K562 (cell line): ENCODE results near the gene HAX1. TPM values are rescaled to one million over a fixed set of nuclear protein-coding genes. Genes with fewer than 3 reads are reported as not detected.

Experiments
- BCL6 ChIP-seq: fragments of 250-450 bp; sonication (Bioruptor Pico); IDR thresholded peaks from 2 replicates; pipeline ENCODE4 v1.4.0; 2020
- FOXJ2 ChIP-seq: fragments of 200-800 bp; sonication (Bioruptor generic); IDR thresholded peaks from 2 replicates; pipeline ENCODE4 v1.6.1; 2016; ENCODE audit warnings: missing genetic modification characterization, missing compliant biosample characterization
- PHTF2 ChIP-seq: fragments of 250-450 bp; sonication (Bioruptor Pico); IDR thresholded peaks from 2 replicates; pipeline ENCODE4 v1.5.0; 2021; ENCODE audit warnings: mild to moderate bottlenecking
- SETDB1 ChIP-seq: IDR thresholded peaks from one replicate; pipeline ENCODE4 v1.6.1; 2012; ENCODE audit warnings: low read length, control low read depth, inconsistent platforms
- TCF7L2 ChIP-seq: fragments of 150-350 bp; IDR thresholded peaks from 2 replicates; pipeline ENCODE4 v1.6.1; 2016; ENCODE audit warnings: low read depth, mild to moderate bottlenecking, low read length, moderate library complexity
- ZC3H8 ChIP-seq: fragments of 450-650 bp; IDR thresholded peaks from 2 replicates; pipeline ENCODE4 v1.6.1; 2017
- ZNF134 ChIP-seq: fragments of 250-450 bp; sonication (Bioruptor Pico); conservative IDR thresholded peaks from 2 replicates; pipeline ENCODE4 v1.4.0; 2020
- ZNF239 ChIP-seq: fragments of 250-450 bp; sonication (Bioruptor Pico); IDR thresholded peaks from 2 replicates; pipeline ENCODE4 v1.4.0; 2020; ENCODE audit warnings: mild to moderate bottlenecking
- ZNF253 ChIP-seq: fragments of 250-450 bp; sonication (Bioruptor Pico); conservative IDR thresholded peaks from 2 replicates; pipeline ENCODE4 v1.6.1; 2021; ENCODE audit warnings: mild to moderate bottlenecking
- ZNF436 ChIP-seq: fragments of 250-450, 450-650 bp; sonication (Bioruptor Pico); formaldehyde crosslinking; IDR thresholded peaks from 2 replicates; pipeline ENCODE4 v1.7.0; 2020; ENCODE audit warnings: mild to moderate bottlenecking
- polyA plus RNA-seq, 8 experiments: library from polyadenylated mRNA; depleted of rRNA in 4 of 8; stranded (reverse) in 5 of 8; unstranded in 3 of 8; fragments of >200 nt; fragmentation: Nextera tagmentation in 2 of 8; fragmentation: Illumina TruSeq in 1 of 8; extraction: Ambion mirVana in 2 of 8; extraction: Trizol in 1 of 8; gene quantifications; 2 replicates each; pipeline versions ENCODE4 v1.2.1 to v1.2.3, GENCODE V29; 2011 to 2014; ENCODE audit warnings: inconsistent platforms in 1 of 8, missing spikeins in 1 of 8
- total RNA-seq, 7 experiments: library from RNA; depleted of rRNA in 6 of 7; stranded (reverse); fragments of >200 nt in 6 of 7; fragmentation: Illumina TruSeq in 2 of 7; extraction: Trizol in 2 of 7; gene quantifications; 2 replicates each; pipeline versions ENCODE4 v1.2.1 to v1.2.3, GENCODE V29; 2011 to 2021; ENCODE audit warnings: low replicate concordance in 1 of 7
- TF ChIP-seq, protein P1 (sequence below): IDR thresholded peaks from 3 replicates; pipeline ENCODE4 v1.6.1; 2011; ENCODE audit warnings: borderline replicate concordance, mild to moderate bottlenecking; ENCODE audit not compliant: insufficient read length, insufficient read depth
- TF ChIP-seq, protein P2 (sequence below): sonication (generic); formaldehyde crosslinking; IDR thresholded peaks from 2 replicates; pipeline ENCODE4 v1.8.0; 2023; ENCODE audit warnings: missing genetic modification reagents, mild to moderate bottlenecking, borderline replicate concordance
- TF ChIP-seq, protein P3 (sequence below): fragments of 250-450 bp; sonication (Bioruptor Pico); IDR thresholded peaks from 2 replicates; pipeline ENCODE4 v1.4.0; 2020; ENCODE audit warnings: borderline replicate concordance
- TF ChIP-seq, protein P4 (sequence below): fragments of 150-350 bp; conservative IDR thresholded peaks from 2 replicates; pipeline ENCODE4 v1.6.1; 2014; ENCODE audit warnings: low read length
- TF ChIP-seq, protein P5 (sequence below), 3 experiments: fragments of 200-800 bp in 1 of 3; sonication (Bioruptor generic) in 1 of 3; sonication (generic) in 1 of 3; formaldehyde crosslinking in 1 of 3; IDR thresholded peaks; 2 replicates each; pipeline versions ENCODE4 v1.6.1 to v1.8.0; 2016 to 2022; ENCODE audit warnings: mild to moderate bottlenecking in 2 of 3, missing compliant biosample characterization in 2 of 3, missing genetic modification characterization in 2 of 3, missing genetic modification reagents in 1 of 3

The HAX1 gene
- total and polyA plus RNA-seq, 9 of the 15 experiments (the other 6 are each of a cell fraction or from before 2014, with no cell fraction given): 143 to 492 (median 234) TPM

DNA sequence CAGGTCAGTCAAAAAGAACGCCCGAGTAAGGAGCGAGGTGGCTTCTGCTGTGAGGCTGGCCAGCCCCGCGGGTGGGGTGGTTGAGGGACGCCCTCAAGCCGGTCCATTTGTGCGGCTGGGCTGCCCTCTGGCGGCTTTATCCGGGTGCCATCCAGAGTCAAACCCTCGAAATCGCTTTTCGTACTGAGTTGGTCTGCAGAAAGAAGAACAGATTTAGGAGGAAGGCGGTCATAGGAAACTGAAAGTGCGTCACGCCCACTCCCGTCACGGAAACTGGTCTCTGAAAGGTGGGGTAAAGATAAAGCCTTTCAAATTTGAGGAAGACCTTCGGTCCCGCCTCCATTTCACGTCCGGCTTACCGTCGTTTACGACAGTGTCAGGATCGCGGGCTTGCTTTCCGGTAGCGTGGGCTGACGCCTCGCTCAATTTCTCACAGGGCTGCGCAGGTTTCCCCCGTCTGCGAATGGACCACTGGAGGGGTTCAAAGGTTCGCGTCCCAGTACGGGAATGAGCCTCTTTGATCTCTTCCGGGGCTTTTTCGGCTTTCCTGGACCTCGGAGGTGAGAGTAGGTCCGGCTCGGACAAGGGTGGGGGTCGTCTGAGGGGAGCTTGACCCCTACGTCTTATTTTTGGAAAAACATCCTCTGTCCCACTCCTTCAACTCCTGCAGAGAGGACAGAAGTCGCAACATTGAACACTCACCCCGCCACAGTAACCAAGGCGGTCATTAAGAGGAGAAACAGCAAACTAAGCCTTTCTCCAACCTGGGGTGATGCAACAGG is at the start of gene HAX1 (continued):
- TF ChIP-seq, protein P1, sequence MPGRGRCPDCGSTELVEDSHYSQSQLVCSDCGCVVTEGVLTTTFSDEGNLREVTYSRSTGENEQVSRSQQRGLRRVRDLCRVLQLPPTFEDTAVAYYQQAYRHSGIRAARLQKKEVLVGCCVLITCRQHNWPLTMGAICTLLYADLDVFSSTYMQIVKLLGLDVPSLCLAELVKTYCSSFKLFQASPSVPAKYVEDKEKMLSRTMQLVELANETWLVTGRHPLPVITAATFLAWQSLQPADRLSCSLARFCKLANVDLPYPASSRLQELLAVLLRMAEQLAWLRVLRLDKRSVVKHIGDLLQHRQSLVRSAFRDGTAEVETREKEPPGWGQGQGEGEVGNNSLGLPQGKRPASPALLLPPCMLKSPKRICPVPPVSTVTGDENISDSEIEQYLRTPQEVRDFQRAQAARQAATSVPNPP: no peak
- TF ChIP-seq PHTF2 (CRISPR knock-in tag): no peak
- no peak for TF ChIP-seq SETDB1
- no peak for TF ChIP-seq FOXJ2 (tag)
- no peak for TF ChIP-seq TCF7L2
- TF ChIP-seq, protein P2, sequence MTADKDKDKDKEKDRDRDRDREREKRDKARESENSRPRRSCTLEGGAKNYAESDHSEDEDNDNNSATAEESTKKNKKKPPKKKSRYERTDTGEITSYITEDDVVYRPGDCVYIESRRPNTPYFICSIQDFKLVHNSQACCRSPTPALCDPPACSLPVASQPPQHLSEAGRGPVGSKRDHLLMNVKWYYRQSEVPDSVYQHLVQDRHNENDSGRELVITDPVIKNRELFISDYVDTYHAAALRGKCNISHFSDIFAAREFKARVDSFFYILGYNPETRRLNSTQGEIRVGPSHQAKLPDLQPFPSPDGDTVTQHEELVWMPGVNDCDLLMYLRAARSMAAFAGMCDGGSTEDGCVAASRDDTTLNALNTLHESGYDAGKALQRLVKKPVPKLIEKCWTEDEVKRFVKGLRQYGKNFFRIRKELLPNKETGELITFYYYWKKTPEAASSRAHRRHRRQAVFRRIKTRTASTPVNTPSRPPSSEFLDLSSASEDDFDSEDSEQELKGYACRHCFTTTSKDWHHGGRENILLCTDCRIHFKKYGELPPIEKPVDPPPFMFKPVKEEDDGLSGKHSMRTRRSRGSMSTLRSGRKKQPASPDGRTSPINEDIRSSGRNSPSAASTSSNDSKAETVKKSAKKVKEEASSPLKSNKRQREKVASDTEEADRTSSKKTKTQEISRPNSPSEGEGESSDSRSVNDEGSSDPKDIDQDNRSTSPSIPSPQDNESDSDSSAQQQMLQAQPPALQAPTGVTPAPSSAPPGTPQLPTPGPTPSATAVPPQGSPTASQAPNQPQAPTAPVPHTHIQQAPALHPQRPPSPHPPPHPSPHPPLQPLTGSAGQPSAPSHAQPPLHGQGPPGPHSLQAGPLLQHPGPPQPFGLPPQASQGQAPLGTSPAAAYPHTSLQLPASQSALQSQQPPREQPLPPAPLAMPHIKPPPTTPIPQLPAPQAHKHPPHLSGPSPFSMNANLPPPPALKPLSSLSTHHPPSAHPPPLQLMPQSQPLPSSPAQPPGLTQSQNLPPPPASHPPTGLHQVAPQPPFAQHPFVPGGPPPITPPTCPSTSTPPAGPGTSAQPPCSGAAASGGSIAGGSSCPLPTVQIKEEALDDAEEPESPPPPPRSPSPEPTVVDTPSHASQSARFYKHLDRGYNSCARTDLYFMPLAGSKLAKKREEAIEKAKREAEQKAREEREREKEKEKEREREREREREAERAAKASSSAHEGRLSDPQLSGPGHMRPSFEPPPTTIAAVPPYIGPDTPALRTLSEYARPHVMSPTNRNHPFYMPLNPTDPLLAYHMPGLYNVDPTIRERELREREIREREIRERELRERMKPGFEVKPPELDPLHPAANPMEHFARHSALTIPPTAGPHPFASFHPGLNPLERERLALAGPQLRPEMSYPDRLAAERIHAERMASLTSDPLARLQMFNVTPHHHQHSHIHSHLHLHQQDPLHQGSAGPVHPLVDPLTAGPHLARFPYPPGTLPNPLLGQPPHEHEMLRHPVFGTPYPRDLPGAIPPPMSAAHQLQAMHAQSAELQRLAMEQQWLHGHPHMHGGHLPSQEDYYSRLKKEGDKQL (CRISPR knock-in tag): no peak
- peak; percentile 60; the same call in 1 of the 2 replicates for TF ChIP-seq ZNF239 (CRISPR knock-in tag)
- TF ChIP-seq, protein P3, sequence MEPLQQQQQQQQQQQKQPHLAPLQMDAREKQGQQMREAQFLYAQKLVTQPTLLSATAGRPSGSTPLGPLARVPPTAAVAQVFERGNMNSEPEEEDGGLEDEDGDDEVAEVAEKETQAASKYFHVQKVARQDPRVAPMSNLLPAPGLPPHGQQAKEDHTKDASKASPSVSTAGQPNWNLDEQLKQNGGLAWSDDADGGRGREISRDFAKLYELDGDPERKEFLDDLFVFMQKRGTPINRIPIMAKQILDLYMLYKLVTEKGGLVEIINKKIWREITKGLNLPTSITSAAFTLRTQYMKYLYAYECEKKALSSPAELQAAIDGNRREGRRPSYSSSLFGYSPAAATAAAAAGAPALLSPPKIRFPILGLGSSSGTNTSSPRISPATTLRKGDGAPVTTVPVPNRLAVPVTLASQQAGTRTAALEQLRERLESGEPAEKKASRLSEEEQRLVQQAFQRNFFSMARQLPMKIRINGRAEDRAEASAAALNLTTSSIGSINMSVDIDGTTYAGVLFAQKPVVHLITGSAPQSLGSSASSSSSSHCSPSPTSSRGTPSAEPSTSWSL (CRISPR knock-in tag): no peak
- no peak for TF ChIP-seq BCL6 (CRISPR knock-in tag)
- TF ChIP-seq, protein P4, sequence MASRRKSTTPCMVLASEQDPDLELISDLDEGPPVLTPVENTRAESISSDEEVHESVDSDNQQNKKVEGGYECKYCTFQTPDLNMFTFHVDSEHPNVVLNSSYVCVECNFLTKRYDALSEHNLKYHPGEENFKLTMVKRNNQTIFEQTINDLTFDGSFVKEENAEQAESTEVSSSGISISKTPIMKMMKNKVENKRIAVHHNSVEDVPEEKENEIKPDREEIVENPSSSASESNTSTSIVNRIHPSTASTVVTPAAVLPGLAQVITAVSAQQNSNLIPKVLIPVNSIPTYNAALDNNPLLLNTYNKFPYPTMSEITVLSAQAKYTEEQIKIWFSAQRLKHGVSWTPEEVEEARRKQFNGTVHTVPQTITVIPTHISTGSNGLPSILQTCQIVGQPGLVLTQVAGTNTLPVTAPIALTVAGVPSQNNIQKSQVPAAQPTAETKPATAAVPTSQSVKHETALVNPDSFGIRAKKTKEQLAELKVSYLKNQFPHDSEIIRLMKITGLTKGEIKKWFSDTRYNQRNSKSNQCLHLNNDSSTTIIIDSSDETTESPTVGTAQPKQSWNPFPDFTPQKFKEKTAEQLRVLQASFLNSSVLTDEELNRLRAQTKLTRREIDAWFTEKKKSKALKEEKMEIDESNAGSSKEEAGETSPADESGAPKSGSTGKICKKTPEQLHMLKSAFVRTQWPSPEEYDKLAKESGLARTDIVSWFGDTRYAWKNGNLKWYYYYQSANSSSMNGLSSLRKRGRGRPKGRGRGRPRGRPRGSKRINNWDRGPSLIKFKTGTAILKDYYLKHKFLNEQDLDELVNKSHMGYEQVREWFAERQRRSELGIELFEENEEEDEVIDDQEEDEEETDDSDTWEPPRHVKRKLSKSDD: no peak
- no peak for TF ChIP-seq ZNF253 (CRISPR knock-in tag)
- TF ChIP-seq ZC3H8: no peak
- TF ChIP-seq, protein P5, sequence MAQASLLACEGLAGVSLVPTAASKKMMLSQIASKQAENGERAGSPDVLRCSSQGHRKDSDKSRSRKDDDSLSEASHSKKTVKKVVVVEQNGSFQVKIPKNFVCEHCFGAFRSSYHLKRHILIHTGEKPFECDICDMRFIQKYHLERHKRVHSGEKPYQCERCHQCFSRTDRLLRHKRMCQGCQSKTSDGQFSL (CRISPR knock-in tag; IDR thresholded peaks at IDR 0.05): no peak
- TF ChIP-seq, protein P5 (tag; IDR thresholded peaks at IDR 0.05): no peak
- TF ChIP-seq ZNF436 (CRISPR knock-in tag): no peak
- no peak for TF ChIP-seq ZNF134 (CRISPR knock-in tag)
